GM15510 (cell line): ENCODE data around the gene FKBP7.
A peak's percentile ranks its signal among the peaks of the same experiment; 100 is the strongest.

ENCODE experiments used
- POLR2A ChIP-seq: IDR thresholded peaks from 3 replicates; pipeline ENCODE4 v1.6.1; 2011; ENCODE audit warnings: borderline replicate concordance; ENCODE audit not compliant: insufficient read length; ENCODE audit errors: extremely low read depth

Gene FKBP7

DNA sequence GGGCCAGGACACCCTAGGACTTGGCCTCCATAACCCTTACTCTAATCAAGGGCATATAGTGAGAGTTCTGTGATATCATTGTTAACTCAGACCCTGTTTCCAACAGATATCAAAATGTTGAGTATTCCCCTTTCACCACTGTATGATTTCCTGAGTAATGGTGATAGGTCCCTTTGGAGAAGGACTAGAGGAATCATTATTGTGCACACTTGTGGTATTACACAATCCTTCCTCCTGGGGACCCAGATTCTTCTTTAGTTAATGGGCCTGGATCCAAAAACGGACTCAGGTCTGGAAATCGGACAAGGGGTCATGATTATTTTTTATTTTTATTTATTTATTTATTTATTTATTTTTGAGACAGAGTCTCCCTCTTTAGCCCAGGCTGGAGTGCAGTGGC is 50.9 kb downstream of the FKBP7 start:
- no peak for TF ChIP-seq POLR2A

DNA sequence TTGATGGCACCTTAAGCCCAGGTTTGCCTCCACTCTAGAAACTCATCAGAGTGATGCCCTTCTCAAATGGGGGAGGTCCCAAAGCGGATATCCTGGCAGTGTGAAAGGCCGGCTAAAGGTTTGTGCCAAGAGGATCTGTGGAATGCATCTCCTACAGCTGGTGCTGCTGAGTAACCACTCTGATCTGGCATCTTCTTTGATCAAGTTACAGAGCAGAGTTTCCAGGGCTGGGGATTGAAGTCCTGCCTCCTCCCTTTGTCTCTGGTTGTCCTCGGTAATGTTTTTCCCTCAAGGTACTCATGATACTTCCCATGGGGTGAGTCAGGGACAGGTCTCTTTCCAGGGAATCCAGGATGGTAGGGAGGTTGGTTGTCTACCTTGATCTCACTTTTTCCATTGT is 52.0 kb downstream of the FKBP7 start:
- TF ChIP-seq POLR2A = no peak

DNA sequence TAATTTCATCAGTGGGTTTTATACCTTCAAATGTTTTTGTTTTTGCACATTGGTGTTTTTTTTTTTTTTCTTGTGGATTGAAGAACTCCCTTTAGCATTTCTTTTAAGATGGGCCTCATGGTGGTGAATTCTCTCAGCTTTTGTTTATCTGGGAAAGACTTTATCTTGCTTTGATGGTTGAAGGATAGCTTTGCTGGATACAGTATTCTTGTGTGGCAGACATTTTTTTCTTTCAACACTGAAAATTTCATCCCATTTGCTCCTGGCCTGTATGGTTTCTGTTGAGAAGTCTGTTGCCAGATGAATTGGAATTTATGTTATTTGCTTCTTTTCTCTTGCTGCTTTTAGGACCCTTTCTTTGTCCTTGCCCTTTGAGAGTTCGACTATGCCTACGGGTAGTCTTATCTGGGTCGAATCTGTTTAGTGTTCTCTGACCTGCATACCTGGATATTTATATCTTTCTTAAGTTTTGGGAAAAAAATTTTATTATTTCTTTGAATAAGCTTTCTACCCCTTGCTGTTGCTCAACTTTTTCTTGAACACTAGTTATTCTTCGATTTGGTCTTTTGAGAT is 53.1 kb downstream of the FKBP7 start:
- TF ChIP-seq POLR2A = no peak

DNA sequence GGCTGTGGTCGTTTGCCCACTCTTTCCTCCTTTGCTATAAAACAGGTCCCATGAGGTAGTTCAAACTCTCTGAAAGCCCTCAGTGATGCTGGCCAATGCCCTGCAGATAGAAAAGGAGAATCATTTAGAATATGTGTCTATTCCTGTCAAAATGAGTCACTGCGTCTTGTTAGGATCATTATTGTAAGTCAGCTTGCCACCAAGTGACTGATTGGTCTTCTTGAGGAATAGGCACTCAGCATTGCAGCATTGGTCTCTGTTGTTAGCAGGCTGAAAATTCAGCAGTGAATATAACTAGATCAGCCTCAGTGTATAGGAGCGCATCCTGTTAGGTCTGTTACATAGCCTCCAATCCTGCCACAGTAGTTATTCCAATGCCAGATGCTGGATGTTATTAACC is 56.3 kb downstream of the FKBP7 start:
- TF ChIP-seq POLR2A = no peak

DNA sequence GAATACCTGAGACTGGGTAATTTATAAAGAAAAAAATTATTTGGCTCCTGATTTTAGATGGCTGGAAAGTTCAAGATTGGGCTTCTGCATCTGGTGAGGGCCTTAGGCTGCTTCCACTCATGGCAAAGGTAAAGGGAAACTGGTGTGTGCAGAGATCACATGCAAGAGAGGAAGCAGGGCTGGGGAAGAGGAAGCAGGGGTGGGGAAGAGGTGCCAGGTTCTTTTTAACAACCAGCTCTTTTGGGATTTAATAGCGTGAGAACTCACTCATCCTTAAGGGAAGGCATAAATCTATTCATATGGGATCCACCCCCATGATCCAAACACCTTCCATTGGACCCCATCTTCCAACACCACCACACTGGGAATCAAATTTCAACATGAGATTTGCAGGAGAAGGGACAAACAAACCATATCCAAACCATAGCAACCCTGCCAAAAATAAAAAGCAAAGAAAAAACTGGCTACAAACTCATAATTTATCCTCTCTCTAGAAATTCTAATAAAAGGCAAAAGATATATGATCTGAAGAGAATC is 57.9 kb downstream of the FKBP7 start:
- TF ChIP-seq POLR2A = no peak

DNA sequence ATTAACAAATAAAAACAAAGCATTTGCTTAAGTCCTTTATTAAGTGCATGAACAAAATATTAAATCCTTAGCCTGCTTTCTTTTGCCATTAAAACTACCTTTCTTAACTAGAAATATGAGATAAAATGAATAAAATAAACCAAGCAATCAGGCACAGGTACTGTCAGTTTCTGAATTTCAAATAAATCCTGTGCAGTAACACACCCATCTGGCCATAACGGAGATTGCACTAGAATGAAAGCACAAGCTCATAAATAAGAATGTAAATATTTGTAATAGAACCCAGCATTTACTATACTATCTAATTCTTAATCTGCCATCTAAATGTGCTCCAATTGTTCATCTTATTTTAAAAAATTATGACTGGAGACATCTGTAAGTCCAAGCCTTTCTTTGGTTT is 59.3 kb downstream of the FKBP7 start:
- no peak for TF ChIP-seq POLR2A

DNA sequence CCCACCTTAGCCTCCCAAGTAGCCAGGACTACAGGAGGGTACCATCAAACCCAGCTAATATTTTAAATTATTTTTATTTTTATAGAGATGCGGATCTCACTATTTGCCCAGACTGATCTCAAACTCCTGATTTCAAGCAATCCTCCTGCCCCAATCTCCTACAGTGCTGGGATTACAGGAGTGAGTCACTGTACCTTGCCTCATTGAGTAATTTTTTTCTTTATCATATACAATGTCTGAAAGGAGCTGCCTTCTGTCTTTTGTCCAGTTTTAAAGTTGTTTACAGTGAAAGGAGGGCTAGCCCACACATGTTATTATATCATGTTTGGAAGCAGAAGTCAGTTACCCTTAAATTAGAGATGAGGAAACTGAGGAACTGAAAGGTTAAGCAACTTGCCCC is 60.0 kb downstream of the FKBP7 start:
- TF ChIP-seq POLR2A = no peak

DNA sequence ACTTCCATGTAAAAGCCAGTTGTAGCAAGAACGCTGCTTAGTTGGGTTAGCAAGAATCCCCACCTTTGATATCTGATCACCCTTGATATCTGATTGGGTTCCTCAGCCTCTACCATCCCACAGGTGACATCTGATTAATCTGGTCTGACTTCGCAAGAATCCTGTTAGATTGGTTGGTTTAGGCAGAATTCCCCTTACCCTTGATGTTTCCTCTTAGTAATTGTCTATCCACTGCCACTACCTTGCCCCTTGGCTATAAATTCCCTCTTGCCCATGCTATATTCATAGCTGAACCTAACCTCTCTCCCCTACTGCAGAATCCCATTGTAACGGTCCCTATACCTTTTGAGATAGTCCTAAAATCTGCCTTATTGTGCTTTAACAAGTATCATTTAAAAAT is 60.5 kb downstream of the FKBP7 start:
- no peak for TF ChIP-seq POLR2A

DNA sequence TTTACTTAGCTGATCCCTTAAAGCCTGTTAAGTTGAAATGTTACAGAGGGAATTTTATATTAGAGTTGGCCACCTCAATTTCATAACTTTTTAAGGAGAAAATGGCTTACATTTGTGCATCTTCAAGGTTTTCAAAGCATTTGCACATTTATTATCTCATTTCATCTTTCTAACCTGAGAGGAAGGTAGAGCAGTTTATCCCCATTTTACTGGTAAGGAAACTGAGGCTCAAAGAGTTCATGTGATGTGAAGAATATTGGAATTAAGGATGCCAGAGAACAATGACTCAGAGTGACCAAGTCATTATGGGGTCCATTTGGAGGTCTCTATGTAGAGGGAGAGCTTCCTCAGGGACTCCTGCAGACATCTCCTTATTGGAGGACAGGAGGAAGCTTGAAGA is 62.4 kb downstream of the FKBP7 start:
- no peak for TF ChIP-seq POLR2A

DNA sequence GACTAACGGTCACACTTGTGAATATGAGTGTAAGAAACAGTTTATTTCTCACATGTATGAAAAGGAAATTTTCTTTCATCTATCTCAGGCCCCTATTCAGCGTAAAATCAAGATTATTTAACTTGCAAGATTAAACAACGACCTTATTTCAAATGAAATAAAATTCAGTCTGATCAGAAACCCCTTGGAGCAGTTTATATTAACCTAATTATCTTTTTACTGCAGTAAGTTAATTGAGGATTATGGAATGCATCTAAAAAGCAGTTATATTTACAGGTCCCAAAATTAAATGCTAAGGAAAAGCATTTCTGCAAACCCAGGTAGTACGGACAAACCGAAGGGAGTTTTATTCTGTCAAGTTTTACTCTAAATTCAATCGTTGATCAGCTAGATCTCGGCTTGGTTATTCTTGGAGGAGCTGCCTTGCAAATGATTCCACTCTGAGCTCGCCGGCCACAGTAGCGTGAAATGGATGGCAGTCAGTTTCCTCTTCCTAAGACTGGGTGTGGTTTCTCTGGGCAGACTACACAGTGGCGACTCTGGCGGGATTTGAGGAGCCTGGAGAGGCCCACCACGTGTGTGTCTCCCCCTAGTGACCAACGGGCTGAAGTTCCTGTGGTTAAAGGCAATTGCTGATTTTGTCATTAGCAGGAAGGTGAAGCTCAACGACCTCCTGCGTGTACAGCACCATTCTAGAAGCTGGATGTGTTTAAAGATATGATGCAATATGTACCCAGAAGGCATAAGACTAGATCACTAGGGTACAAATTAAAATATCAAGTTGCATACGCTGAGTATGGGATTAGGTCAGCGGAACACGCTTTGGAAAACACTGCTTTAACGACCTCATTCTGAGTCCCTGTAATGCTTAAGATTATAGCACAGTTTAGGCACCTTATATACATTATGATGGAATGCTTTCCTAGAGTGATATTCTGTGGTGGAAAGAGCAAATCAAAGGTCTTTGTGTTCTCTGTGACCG is 63.8 kb downstream of the FKBP7 start:
- peak; percentile 60 for TF ChIP-seq POLR2A
